Measurements from ENCODE around the gene NR2F1.

- TF ChIP-seq ZNF274 (IDR thresholded peaks at IDR 0.05; ENCODE audit: low read depth, low read length) (no peak), SUZ12 (IDR thresholded peaks at IDR 0.05; ENCODE audit: extremely low read depth, insufficient read depth, insufficient read length) (no peak)
Measured at GRCh38 chr5:93609762-93610161, 26.7 kb downstream of the NR2F1 start.
